Measurements from ENCODE around the gene AGXT2.

- no peak for TF ChIP-seq CTCF (IDR thresholded peaks at IDR 0.05; ENCODE audit: low read length)
- TF ChIP-seq EZH2 (optimal IDR thresholded peaks at IDR 0.05; ENCODE audit: low read depth, low read length) = no peak
- no peak for TF ChIP-seq EZH2phosphoT487 (IDR thresholded peaks at IDR 0.05; ENCODE audit: low read length)
These were observed 90.4 kb downstream of the AGXT2 start for GRCh38 chr5:34957321-34957720.

Data from MM.1S (cell line).